IPS-20b (cell line): ENCODE results near the gene CPNE7.

ENCODE experiments used
- H3K27ac ChIP-seq: one replicate; pipeline ENCODE4 v1.5.1; 2013; ENCODE audit warnings: low read length
- H3K27me3 ChIP-seq: 2 replicates; pipeline ENCODE4 v1.6.1; 2013; ENCODE audit warnings: mild to moderate bottlenecking, low read length, inconsistent platforms; ENCODE audit not compliant: insufficient read depth
- H3K36me3 ChIP-seq: 2 replicates; pipeline ENCODE4 v1.6.1; 2013; ENCODE audit warnings: low read depth, mild to moderate bottlenecking, inconsistent platforms, low read length, moderate library complexity; ENCODE audit not compliant: insufficient read depth
- H3K4me1 ChIP-seq: 2 replicates; pipeline ENCODE4 v1.6.1; 2013; ENCODE audit warnings: mild to moderate bottlenecking, control low read depth, inconsistent platforms, low read length, moderate library complexity; ENCODE audit not compliant: insufficient read depth
- H3K4me3 ChIP-seq: 2 replicates; pipeline ENCODE4 v1.5.1; 2013; ENCODE audit warnings: mild to moderate bottlenecking, low read length, inconsistent platforms
- H3K9ac ChIP-seq: 2 replicates; pipeline ENCODE4 v1.6.1; 2013; ENCODE audit warnings: low read depth, mild to moderate bottlenecking, inconsistent platforms, low read length, moderate library complexity
- H3K9me3 ChIP-seq: 2 replicates; pipeline ENCODE4 v1.6.1; 2013; ENCODE audit warnings: mild to moderate bottlenecking, low read depth, low read length, inconsistent platforms; ENCODE audit not compliant: insufficient read depth

Gene CPNE7

DNA sequence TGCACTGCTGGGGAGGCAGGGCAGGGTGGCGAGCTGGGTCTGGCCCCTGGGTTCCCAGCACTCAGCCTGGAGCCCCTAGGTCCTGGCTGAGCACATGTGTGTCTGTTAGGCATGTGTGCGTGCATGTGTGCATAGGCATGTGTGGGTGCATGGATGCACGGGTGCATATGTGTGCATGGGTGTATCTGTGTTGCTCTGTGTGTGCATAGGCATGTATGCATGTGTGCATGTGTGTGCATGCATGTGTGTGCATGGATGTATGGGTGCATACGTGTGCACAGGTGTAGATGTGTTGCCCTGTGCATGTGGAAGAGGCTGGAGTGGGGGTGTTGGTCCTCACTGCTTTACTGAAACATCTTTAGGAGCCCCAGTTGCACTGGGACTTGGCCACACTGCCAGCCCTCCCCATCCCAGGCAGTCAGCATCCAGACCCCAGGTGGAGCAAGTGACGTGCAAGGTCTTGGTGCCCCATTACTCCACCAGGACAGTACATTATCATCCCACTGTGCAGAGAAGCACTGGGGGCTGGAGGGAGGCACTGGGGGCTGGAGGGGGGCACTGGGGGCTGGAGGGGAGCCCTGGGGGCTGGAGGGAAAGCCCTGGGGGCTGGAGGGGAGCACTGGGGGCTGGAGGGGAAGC, 27.5 kb downstream of the CPNE7 start:
- Histone ChIP-seq H3K9me3 (no peaks in the 10 kb centered on the region), H3K27ac (no peak overlapping the region), H3K4me3 (no peak overlapping the region), H3K4me1 (peaks cover 2% of the 10 kb centered on the region), H3K27me3 (peaks cover 5% of the 10 kb centered on the region; the same call in 1 of the 2 replicates), H3K9ac (no peak overlapping the region), H3K36me3 (no peaks in the 10 kb centered on the region)

DNA sequence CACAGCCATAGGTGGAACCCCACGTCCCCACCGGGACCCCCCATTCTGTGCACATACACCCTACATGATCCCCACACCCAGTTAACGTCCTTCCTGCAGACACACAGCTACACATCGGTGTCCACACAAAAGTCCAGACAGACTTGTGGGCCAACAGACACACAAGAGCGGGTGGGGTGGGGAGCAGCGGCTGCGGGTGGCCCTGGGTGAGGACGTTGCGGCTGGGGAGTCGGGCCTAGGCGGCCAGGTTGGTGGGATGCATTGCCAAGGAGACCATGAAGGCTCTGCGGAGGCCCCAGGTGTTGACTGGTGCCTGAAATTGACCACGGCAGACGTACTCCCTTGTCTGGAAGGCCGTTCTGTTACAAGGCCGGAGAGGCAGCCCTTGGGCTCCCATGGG, 29.2 kb downstream of the CPNE7 start:
- peaks cover 5% of the 10 kb centered on the region; the same call in 1 of the 2 replicates for H3K27me3 ChIP-seq
- no peaks in the 10 kb centered on the region for H3K9me3 ChIP-seq
- H3K4me3 ChIP-seq = no peak overlapping the region
- H3K36me3 ChIP-seq = no peaks in the 10 kb centered on the region
- H3K9ac ChIP-seq = no peak overlapping the region
- H3K27ac ChIP-seq = no peak overlapping the region
- H3K4me1 ChIP-seq = peaks cover 2% of the 10 kb centered on the region

DNA sequence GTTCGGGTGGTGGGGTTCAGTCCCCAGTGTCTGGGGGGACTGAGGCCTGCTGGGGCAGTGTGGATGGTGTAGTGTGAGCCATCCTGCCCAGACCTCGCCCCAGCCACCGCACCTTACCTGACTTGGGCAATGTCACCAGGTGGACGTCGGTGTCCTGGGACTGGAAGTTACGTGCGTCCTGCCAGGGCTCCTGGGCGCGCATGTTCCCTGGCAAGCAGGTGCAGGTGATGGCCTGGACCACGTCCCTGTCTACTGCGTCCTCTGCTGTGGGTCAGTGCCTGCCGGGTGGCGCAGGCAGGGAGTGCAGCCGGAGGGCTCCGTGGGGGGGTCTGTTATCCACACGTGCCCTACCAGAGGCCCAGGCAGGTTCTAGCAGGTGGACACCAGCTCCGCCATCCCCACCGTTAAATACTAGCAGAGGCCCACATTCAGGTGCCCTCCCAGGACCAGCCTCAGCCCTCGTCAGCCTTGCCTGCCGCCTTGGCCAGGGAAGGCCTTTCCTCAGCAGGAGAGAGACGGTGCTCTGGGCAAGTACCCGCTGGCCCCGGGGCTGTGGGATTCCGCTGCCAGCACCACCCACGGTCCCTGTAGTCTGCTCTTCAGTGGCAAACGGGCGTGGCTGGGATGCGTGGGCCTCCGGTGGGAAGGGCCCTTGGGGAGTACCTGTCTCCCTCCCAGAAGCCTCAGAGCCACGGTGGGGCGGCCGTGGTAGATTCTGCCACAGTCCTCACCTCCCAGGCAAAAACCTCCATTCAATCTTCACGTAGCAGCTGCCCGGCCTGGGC, 29.8 kb downstream of the CPNE7 start:
- H3K9me3 ChIP-seq = no peaks in the 10 kb centered on the region
- peaks cover 5% of the 10 kb centered on the region; the same call in 1 of the 2 replicates for H3K27me3 ChIP-seq
- H3K4me3 ChIP-seq = no peak overlapping the region
- H3K9ac ChIP-seq = no peak overlapping the region
- no peaks in the 10 kb centered on the region for H3K36me3 ChIP-seq
- H3K4me1 ChIP-seq = peaks cover 2% of the 10 kb centered on the region
- H3K27ac ChIP-seq = no peak overlapping the region

DNA sequence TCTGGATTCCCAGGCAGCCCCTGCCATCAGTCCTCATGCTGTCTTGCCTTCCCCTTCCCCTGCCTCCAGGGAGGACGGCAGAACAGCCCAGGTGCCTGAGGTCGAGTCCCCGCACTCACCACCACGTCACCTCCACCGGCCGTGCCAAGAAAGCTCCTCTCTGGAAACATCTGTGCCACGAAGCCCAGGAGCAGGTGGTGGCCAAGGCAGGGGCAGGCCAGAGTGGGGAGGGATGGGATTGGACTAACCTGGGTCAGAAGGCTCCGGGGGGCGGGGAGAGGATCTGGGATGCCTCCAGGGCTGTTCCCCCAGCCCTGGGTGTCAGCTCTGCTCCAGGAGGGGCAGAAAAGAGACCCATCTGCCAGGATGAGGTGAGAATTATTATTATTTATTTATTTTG, 30.4 kb downstream of the CPNE7 start:
- Histone ChIP-seq H3K4me3 (no peak overlapping the region), H3K36me3 (no peaks in the 10 kb centered on the region), H3K4me1 (peaks cover 2% of the 10 kb centered on the region), H3K27me3 (peaks cover 5% of the 10 kb centered on the region; the same call in 1 of the 2 replicates), H3K9ac (no peak overlapping the region), H3K9me3 (no peaks in the 10 kb centered on the region), H3K27ac (no peak overlapping the region)

DNA sequence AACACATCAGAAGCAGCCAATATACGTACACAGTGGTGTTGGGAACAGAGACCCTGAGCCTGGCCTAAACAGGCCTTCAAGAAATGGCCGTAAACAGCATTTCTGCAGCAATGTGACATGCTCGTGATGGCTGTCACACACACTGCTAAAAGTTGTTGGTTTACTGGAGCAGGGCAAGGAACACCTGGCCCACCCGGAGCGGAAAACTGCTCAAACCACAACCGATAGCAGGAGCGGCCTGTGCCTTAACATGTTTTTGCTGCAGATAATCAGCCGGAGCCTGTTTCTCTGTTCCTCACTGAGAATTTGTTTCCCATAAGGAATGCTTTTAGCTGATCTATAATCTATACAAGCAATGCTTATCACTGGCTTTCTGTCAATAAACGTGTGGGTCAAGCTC, 31.9 kb downstream of the CPNE7 start:
- Histone ChIP-seq H3K27ac (no peak overlapping the region), H3K36me3 (no peaks in the 10 kb centered on the region), H3K4me1 (peaks cover 2% of the 10 kb centered on the region), H3K9ac (no peak overlapping the region), H3K9me3 (no peaks in the 10 kb centered on the region), H3K4me3 (no peak overlapping the region), H3K27me3 (peaks cover 5% of the 10 kb centered on the region; the same call in 1 of the 2 replicates)

DNA sequence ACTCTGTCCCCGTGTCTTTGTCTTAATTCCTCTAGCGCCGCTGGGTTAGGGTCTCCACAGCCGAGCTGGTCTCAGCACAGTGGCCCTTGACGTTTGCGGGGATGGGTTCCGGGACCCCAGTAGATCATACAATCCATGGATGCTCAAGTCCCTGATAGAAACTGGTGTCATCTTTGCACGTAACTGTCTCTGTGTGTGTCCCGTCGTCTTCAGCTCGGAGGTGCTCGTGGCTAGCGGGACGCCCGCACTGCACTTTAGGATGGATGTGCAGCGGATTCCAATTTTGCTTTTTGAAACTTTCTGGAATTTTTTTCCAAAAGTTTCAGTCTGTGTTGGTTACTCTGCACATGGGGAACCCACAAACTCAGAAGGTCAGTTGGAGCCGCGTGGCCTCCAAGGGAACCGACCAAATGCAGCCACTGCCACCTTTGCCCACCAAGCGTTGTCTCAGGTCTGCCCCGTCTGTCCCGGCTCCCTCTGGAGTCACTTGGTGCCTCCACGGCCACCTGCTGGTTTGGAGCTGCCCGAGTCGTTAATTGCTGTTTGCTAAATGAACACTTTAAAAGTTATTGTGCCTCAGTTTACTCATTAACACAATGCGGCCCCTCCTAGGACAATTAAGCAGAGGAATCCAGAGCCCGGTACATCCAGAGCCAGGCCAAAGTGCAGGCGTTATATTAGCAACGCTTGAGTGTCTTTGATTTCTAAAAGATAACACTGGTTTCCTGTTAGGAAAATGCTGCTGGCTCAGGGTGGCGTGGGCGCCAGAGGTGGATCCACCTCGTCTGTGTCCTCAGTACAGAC, 32.6 kb downstream of the CPNE7 start:
- 0 out of 2 replicates have a peak, but pooled peaks cover under 1% of the 10 kb centered on the region for H3K27me3 ChIP-seq
- H3K9ac ChIP-seq = no peak overlapping the region
- H3K4me3 ChIP-seq = no peak overlapping the region
- no peaks in the 10 kb centered on the region for H3K4me1 ChIP-seq
- no peak overlapping the region for H3K27ac ChIP-seq
- H3K9me3 ChIP-seq = no peaks in the 10 kb centered on the region
- H3K36me3 ChIP-seq = no peaks in the 10 kb centered on the region

DNA sequence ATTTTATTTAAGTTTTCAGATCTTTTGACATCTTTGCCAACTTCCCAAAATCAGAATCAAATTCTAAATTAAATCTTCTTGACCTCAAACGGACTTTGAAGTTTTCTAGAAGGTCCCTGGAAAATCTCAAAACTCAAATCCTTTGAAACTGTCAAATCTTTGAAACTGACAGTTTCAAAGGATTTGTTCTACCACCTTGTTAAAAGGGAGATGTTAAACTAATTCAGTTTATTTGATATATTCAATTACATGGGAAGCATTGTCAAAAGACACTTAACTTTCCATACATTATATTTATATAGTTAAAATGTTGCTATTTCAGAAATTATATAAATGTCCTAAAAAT, 34.5 kb downstream of the CPNE7 start:
- Histone ChIP-seq H3K4me1 (no peaks in the 10 kb centered on the region), H3K4me3 (no peak overlapping the region), H3K9ac (no peak overlapping the region), H3K27me3 (no peaks in the 10 kb centered on the region), H3K36me3 (no peaks in the 10 kb centered on the region), H3K27ac (no peak overlapping the region), H3K9me3 (no peaks in the 10 kb centered on the region)

DNA sequence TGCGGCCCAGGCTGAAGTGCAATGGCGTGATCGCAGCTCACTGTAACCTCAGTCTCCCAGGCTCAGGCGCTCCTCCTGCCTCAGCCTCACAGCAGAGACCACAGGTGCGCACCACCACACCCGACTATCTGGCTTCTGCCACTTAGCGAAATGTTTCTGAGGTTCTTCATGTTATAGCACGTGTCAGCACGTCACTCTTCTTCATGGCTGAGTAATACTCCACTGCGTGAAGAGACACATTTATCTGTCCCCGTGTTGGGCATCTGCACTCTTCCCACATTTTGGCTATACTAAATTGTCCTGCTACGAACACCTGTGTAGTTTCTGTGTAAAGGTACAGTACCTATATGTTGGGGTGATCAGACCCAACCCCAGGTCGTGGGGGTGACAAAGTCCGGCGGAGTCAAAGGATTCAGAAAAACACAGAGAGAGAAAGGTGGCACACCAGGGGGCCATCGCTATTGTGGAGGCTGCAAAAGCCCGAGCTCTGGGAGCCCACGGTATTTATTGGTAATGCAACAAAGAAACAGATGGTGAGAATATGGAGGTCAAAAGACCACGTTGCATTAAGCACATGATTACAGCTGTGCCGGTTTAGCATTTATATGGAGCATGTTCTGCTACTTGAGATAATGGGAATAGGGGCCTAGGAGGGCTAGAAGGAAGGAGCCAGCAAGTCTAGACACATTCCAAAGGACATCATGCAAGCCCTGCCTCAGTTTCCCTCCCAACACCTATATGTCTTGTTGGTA, 37.0 kb downstream of the CPNE7 start:
- H3K4me1 ChIP-seq = no peaks in the 10 kb centered on the region
- H3K27me3 ChIP-seq = no peaks in the 10 kb centered on the region
- H3K27ac ChIP-seq = no peak overlapping the region
- no peak overlapping the region for H3K9ac ChIP-seq
- no peak overlapping the region for H3K4me3 ChIP-seq
- H3K9me3 ChIP-seq = no peaks in the 10 kb centered on the region
- H3K36me3 ChIP-seq = no peaks in the 10 kb centered on the region

DNA sequence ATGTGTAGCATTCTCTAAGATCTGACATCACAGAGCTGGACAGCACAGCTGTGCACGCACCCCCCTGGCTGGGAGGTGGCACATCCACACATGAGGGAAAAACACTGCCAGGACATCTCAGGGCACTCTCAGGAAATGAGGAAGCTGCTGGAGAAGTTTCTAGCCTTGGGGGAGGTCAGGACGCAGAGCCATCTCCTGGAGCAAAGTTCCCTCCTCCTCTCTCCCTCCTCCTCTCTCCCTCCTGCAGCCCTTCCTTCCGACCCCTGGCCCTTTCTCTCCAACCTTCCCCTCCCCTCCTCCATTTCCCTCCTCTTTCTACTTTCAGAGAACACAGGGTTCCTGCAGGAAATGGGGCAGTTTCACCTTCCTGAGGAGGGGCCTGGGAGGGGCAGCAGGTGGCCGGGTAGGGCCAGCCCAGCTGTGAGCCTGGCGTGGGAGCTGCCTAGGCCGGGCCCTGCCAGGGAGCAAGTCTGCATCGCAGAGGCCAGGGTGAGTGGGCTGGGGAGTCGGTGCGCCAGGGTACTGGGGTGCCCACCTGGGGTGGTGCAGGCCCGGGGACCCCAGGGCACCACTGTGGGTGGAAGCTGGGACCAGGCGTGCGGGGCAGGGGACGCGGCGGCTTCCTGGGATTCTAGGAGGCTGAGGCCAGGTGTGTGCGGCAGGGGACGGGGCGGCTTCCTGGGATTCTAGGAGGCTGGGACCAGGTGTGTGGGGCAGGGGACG, 37.8 kb downstream of the CPNE7 start, which contains the start of gene DPEP1:
Gene DPEP1 (plus strand): TSS at position 412 of the 723 bp plus-strand sequence. CDS start 16,769 bp downstream, outside the sequence.
- no peaks in the 10 kb centered on the region for H3K4me1 ChIP-seq
- H3K9ac ChIP-seq = no peak within 1 kb of the TSS
- no peaks in the 10 kb centered on the region for H3K36me3 ChIP-seq
- H3K4me3 ChIP-seq = no peak within 1 kb of the TSS
- H3K27ac ChIP-seq = no peak within 1 kb of the TSS
- H3K9me3 ChIP-seq = no peaks in the 10 kb centered on the region
- H3K27me3 ChIP-seq = no peaks in the 10 kb centered on the region

DNA sequence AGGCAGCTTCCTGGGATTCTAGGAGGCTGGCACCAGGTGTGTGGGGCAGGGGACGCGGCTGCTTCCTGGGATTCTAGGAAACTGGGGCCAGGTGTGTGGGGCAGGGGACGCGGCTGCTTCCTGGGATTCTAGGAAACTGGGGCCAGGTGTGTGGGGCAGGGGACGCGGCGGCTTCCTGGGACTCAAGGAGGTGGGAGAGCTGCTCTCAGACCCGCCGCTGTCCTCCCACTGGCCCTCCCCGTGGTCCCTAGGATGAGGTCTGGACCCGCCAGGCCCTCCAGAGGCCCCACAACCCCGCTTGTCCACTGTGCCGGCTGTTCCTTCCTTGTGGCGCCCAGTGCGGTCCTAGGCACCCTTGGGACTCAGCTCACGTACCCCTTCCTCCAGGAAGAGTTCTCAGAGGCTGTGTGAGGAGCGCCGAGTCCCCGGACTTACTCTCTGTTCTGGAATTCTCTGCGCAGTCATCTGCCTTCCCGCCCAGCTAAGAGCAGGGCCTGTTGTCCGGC, 38.4 kb downstream of the CPNE7 start:
- H3K27ac ChIP-seq = no peak overlapping the region

More for the DNA sequence above, 38.4 kb downstream of the CPNE7 start:
- no peak overlapping the region for H3K4me3 ChIP-seq
- H3K4me1 ChIP-seq = no peaks in the 10 kb centered on the region
- H3K9me3 ChIP-seq = no peaks in the 10 kb centered on the region
- no peaks in the 10 kb centered on the region for H3K36me3 ChIP-seq
- H3K27me3 ChIP-seq = no peaks in the 10 kb centered on the region
- no peak overlapping the region for H3K9ac ChIP-seq
